Stomach (tissue), 9 donors: Measurements from ENCODE around the gene ADAMTSL4. TPM values are rescaled to one million over a fixed set of nuclear protein-coding genes. Genes with fewer than 3 reads are reported as not detected.
"Not testable (repeated sequence)": the region's sequence is repeated elsewhere in the genome, so short reads cannot be mapped to it uniquely, and the experiment has no call there.

ENCODE experiments used
- DNase-seq, 2 donors: peaks; one replicate each; pipeline versions ENCODE4 v3.0.0 to v3.0.0-alpha.2; 2013 to 2019
- H3K27ac ChIP-seq, 5 donors: fragments of 200-600 bp in 4 of 5; sonication (generic) in 4 of 5; one replicate each; pipeline ENCODE4 v1.5.1; 2013 to 2019; ENCODE audit warnings: mild to moderate bottlenecking in 1 of 5, moderate library complexity in 1 of 5
- H3K27me3 ChIP-seq, 3 donors: fragments of 200-600 bp; sonication (generic); one replicate each; pipeline ENCODE4 v1.5.1; 2017 to 2019; ENCODE audit warnings: mixed run types in 1 of 3
- H3K36me3 ChIP-seq, 4 donors: fragments of 200-600 bp; sonication (generic); 1 replicate in 3 of 4; 2 replicates in 1 of 4; pipeline ENCODE4 v1.5.1; 2016 to 2019
- H3K4me1 ChIP-seq, 4 donors: fragments of 200-600 bp; sonication (generic); one replicate each; pipeline ENCODE4 v1.5.1; 2016 to 2019
- H3K4me3 ChIP-seq, 4 donors: fragments of 200-600 bp; sonication (generic) in 3 of 4; one replicate each; pipeline ENCODE4 v1.5.1; 2016 to 2019; ENCODE audit warnings: mild to moderate bottlenecking in 1 of 4
- H3K9me3 ChIP-seq, 4 donors: fragments of 200-600 bp; sonication (generic); one replicate each; pipeline ENCODE4 v1.5.1; 2016 to 2019
- EP300 ChIP-seq: sonication (generic); formaldehyde crosslinking; IDR thresholded peaks from one replicate; pipeline ENCODE4 v1.6.1; 2017; ENCODE audit warnings: antibody characterized with exemption
- POLR2A ChIP-seq, 4 donors: fragments of 450-650 bp; IDR thresholded peaks; one replicate each; pipeline ENCODE4 v1.6.1; 2016; ENCODE audit warnings: antibody characterized with exemption in 4 of 4, control low read depth in 2 of 4, mild to moderate bottlenecking in 1 of 4, moderate library complexity in 1 of 4
- POLR2AphosphoS5 ChIP-seq, 3 donors: sonication (generic); formaldehyde crosslinking; IDR thresholded peaks; one replicate each; pipeline ENCODE4 v1.6.1; 2016; ENCODE audit warnings: antibody characterized with exemption in 3 of 3
- WGBS, 5 donors: extraction: QIAGEN DNeasy Blood & Tissue Kit in 3 of 5; methylation state at CpG; one replicate each; pipeline versions ENCODE4 v1.1.5 to v1.1.7; 2013 to 2018; 5-methylcytosine and 5-hydroxymethylcytosine counted together
- intact Hi-C: fragments of 100-400 bp; cut with DNase I; formaldehyde crosslinking; loops from one replicate; pipeline ENCODE4 v1.15.1; 2023; ENCODE audit warnings: low total_unique reads
- polyA plus RNA-seq, 3 donors: library from polyadenylated mRNA; stranded (reverse); fragments of 200-250 nt; gene quantifications; one replicate each; pipeline ENCODE4 v1.2.3, GENCODE V29; 2013
- small RNA-seq, 4 donors: library from RNA; depleted of rRNA; stranded (forward); fragments of <200 nt; gene quantifications; one replicate each; pipeline ENCODE3, GENCODE V24; 2016
- total RNA-seq, 5 donors: library from RNA; depleted of rRNA; stranded (reverse); fragments of >200 nt; gene quantifications; one replicate each; pipeline versions ENCODE4 v1.1.0 to v1.2.3, GENCODE V29; 2014 to 2016
- TF ChIP-seq, protein P1 (sequence below), 7 experiments: fragments of 450-650 bp in 4 of 7; fragments of 200-600 bp in 3 of 7; sonication (generic) in 3 of 7; IDR thresholded peaks; one replicate each; pipeline ENCODE4 v1.5.1; 2016 to 2019; ENCODE audit warnings: antibody characterized with exemption in 7 of 7, control low read depth in 2 of 7, mild to moderate bottlenecking in 1 of 7
- donor health status: healthy with polysubstance abuse.
- donor health status: Bipolar disorder and iron deficiency.
- donor health status: healthy.

Gene ADAMTSL4
- total and polyA plus RNA-seq, 8 donors = 4.9 to 54.2 (median 10.2) TPM

DNA sequence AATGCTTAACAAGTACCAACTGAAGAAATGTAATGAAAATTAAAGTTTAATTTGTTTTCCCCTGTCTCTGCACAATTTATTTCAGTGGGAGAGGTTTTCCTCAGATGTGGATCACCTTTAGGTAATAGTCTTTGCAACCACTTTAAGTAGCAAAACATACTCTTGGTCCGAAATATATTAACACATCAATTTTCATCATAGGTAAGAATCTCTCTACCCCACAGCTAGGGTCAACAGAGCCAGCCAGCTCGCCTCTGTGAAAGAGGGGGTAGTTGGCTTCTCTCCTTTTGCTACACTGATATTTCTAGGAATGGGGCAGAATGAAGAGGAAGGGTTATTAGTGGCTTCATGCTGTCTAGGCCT is 55.0 kb downstream of the ADAMTSL4 start:
- no peak for TF ChIP-seq EP300
- TF ChIP-seq POLR2A (IDR thresholded peaks at IDR 0.05) = no peak
- TF ChIP-seq POLR2AphosphoS5 (IDR thresholded peaks at IDR 0.05) = no peak
- TF ChIP-seq, protein P1, sequence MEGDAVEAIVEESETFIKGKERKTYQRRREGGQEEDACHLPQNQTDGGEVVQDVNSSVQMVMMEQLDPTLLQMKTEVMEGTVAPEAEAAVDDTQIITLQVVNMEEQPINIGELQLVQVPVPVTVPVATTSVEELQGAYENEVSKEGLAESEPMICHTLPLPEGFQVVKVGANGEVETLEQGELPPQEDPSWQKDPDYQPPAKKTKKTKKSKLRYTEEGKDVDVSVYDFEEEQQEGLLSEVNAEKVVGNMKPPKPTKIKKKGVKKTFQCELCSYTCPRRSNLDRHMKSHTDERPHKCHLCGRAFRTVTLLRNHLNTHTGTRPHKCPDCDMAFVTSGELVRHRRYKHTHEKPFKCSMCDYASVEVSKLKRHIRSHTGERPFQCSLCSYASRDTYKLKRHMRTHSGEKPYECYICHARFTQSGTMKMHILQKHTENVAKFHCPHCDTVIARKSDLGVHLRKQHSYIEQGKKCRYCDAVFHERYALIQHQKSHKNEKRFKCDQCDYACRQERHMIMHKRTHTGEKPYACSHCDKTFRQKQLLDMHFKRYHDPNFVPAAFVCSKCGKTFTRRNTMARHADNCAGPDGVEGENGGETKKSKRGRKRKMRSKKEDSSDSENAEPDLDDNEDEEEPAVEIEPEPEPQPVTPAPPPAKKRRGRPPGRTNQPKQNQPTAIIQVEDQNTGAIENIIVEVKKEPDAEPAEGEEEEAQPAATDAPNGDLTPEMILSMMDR (IDR thresholded peaks at IDR 0.05) = no peak
- Histone ChIP-seq H3K36me3 (peaks cover 0 to 21% (median 18%) of the 10 kb centered on the region in 4 donors), H3K4me3 (no peak overlapping the region), H3K9me3 (no peaks in the 10 kb centered on the region), H3K27ac (peak overlapping the region; percentile 25 to 89 (median 77)), H3K4me1 (peaks cover 8 to 17% (median 13%) of the 10 kb centered on the region in 4 donors), H3K27me3 (no peaks in the 10 kb centered on the region)
- WGBS, 5 donors = 96 to 100% (median 99%) methylated on average over 2 of the region's 2 CpGs
- no peak for DNase-seq
- intact Hi-C loops = no loop called here

DNA sequence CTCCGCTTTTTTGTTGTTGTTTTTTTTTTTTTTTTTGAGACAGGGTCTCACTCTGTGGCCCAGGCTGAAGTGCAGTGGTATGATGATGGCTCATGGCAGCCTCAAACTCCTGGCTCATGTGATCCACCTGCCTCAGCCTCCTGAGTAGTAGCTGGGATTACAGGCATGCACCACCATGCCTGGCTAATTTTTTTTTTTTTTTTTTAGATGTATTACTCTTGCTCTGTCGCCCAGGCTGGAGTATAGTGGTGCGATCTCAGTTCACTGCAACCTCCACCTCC is 56.2 kb downstream of the ADAMTSL4 start:
- H3K4me1 ChIP-seq = peaks cover 14 to 29% (median 22%) of the 10 kb centered on the region in 4 donors
- intact Hi-C loops, H3K4me3 ChIP-seq, H3K9me3 ChIP-seq, DNase-seq, H3K27me3 ChIP-seq: not testable (repeated sequence)
- peak overlapping the region in 4 of 5 donors; percentile 72 to 89 (median 80) for H3K27ac ChIP-seq
- peaks cover 0 to 12% (median 8%) of the 10 kb centered on the region in 4 donors for H3K36me3 ChIP-seq
- WGBS, 5 donors = 90 to 100% (median 97%) methylated on average over 3 of the region's 3 CpGs

DNA sequence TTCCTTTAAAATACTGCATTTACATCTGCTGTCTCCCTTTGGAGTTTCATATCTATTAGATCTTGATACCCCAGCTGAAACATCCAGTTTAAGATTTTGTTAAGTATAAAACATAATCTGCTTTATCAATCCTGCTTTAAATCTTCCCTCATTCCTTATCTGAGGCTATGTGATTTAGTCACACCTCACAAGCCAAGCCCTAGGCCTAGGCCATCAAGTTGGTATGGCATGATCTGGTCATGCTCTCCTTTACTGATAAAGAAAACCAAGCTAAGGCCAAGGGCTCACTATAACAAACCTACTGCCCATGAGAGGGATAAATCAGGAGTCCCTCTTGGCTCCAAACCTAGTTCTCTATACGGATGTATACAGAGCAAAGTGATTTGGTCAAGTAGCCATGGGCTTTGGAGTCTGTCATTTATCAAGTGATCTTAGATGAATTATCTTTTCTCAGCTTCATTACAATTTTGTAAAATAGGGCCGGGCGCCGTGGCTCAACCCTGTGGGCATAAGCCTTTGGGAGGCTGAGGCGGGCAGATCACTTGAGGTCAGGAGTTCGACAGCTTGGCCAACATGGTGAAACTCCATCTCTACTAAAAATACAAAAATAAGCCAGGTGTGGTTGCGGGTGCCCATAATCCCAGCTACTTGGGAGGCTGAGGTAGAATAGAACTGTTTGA is 57.4 kb downstream of the ADAMTSL4 start:
- peaks cover 0 to 5% (median 2%) of the 10 kb centered on the region in 4 donors for H3K36me3 ChIP-seq
- H3K27ac ChIP-seq = peak overlapping the region in 2 of 5 donors; percentile 8 to 84
- no peaks in the 10 kb centered on the region for H3K27me3 ChIP-seq
- H3K9me3 ChIP-seq = no peaks in the 10 kb centered on the region
- no peak for DNase-seq
- TF ChIP-seq, protein P1 (IDR thresholded peaks at IDR 0.05) = no peak
- TF ChIP-seq POLR2AphosphoS5 (IDR thresholded peaks at IDR 0.05) = no peak
- no peak for TF ChIP-seq POLR2A (IDR thresholded peaks at IDR 0.05)
- TF ChIP-seq EP300 = no peak
- 93 to 97% (median 96%) methylated on average over 7 of the region's 7 CpGs for WGBS, 5 donors
- intact Hi-C loops = no loop called here
- no peak overlapping the region for H3K4me3 ChIP-seq
- peaks cover 21 to 41% (median 34%) of the 10 kb centered on the region in 4 donors for H3K4me1 ChIP-seq

DNA sequence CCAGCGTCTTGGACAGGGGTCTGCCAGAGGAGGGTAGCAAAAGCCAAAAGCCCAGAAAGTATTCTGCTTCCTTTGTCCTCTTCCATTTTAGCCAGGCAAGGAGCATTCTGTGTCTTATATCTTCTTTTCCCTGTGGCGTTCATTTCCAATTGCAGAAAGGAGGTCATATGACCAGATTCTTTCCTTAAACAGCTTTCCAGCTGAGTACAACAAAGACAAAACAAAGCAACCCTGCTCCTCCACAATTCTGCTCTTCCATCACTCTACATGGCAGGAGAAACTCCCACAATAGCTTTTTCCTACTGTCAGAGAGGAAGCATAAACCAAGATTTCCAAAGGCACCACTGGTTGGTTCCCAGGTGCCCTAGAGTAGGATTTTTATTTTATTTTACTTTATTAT is 60.5 kb downstream of the ADAMTSL4 start:
- 53 to 76% (median 67%) methylated on average over 2 of the region's 2 CpGs for WGBS, 5 donors
- peaks cover 0 to 10% (median 5%) of the 10 kb centered on the region in 4 donors for H3K36me3 ChIP-seq
- no peaks in the 10 kb centered on the region for H3K9me3 ChIP-seq
- peak overlapping the region in 4 of 5 donors; percentile 86 to 89 (median 88) for H3K27ac ChIP-seq
- no peaks in the 10 kb centered on the region for H3K27me3 ChIP-seq
- peak in 1 of 2 donors; percentile 50 for DNase-seq
- intact Hi-C loops = no loop called here
- no peak for TF ChIP-seq POLR2A (IDR thresholded peaks at IDR 0.05)
- TF ChIP-seq POLR2AphosphoS5 (IDR thresholded peaks at IDR 0.05) = no peak
- TF ChIP-seq, protein P1 (IDR thresholded peaks at IDR 0.05) = no peak
- TF ChIP-seq EP300 = no peak
- no peak overlapping the region for H3K4me3 ChIP-seq
- peaks cover 41 to 65% (median 60%) of the 10 kb centered on the region in 4 donors for H3K4me1 ChIP-seq

Small RNA genes lying within 50 kb of the gene (small RNA-seq; reads per million reads assigned to genes)
- gene MIR4257 = 0 reads per million in 4 donors
- gene RF00015 = 0 reads per million in 4 donors
- gene RF00561 = 0 to 0.10 (median 0) reads per million in 4 donors
- 0 to 0.08 (median 0) reads per million in 4 donors for gene RN7SL473P
- 0 to 0.10 (median 0) reads per million in 4 donors for gene RN7SL600P

Other genes starting within 250 kb of the ADAMTSL4 start
- gene PRPF3, start 227.9 kb upstream of the ADAMTSL4 start, total RNA-seq = 10 to 100 TPM; 40.3 to 99.1 (median 75.3) TPM
- 10 to 100 TPM; 14.5 to 35.3 (median 25.7) TPM for gene PRPF3, start 227.9 kb upstream of the ADAMTSL4 start, polyA plus RNA-seq
- 10 to 100 TPM in 4 of 5 donors, 1 to 10 TPM in 1; 8.1 to 41.4 (median 20.9) TPM for gene RPRD2, start 185.3 kb upstream of the ADAMTSL4 start, total RNA-seq
- gene RPRD2, start 185.3 kb upstream of the ADAMTSL4 start, polyA plus RNA-seq = 1 to 10 TPM; 4.5 to 5.2 (median 4.6) TPM
- gene TARS2, start 62.0 kb upstream of the ADAMTSL4 start, total RNA-seq = 10 to 100 TPM in 2 of 5 donors, 1 to 10 TPM in 3; 3.5 to 46.2 (median 5.8) TPM
- 10 to 100 TPM in 2 of 3 donors, 1 to 10 TPM in 1; 9.6 to 14.8 (median 12.4) TPM for gene TARS2, start 62.0 kb upstream of the ADAMTSL4 start, polyA plus RNA-seq
- gene ECM1, start 41.3 kb upstream of the ADAMTSL4 start, total RNA-seq = 10 to 100 TPM in 2 of 5 donors, 1 to 10 TPM in 3; 1.7 to 29.3 (median 6.5) TPM
- gene ECM1, start 41.3 kb upstream of the ADAMTSL4 start, polyA plus RNA-seq = 100 to 1,000 TPM in 1 of 3 donors, 1 to 10 TPM in 2; 3.1 to 345 (median 6.8) TPM
- not detected for gene FALEC, start 33.7 kb upstream of the ADAMTSL4 start, total RNA-seq
- under 1 TPM in 1 of 3 donors, not detected in 2; 0.93 TPM for gene FALEC, start 33.7 kb upstream of the ADAMTSL4 start, polyA plus RNA-seq
- 100 to 1,000 TPM in 4 of 5 donors, 10 to 100 TPM in 1; 87.5 to 330 (median 142) TPM for gene MCL1, start 30.2 kb downstream of the ADAMTSL4 start, total RNA-seq
- gene MCL1, start 30.2 kb downstream of the ADAMTSL4 start, polyA plus RNA-seq = 100 to 1,000 TPM in 2 of 3 donors, 10 to 100 TPM in 1; 77.7 to 127 (median 115) TPM
- gene ENSA, start 80.2 kb downstream of the ADAMTSL4 start, total RNA-seq = 100 to 1,000 TPM; 106 to 349 (median 133) TPM
- 100 to 1,000 TPM; 119 to 207 (median 150) TPM for gene ENSA, start 80.2 kb downstream of the ADAMTSL4 start, polyA plus RNA-seq
- gene GOLPH3L, start 147.7 kb downstream of the ADAMTSL4 start, total RNA-seq = 10 to 100 TPM; 13.4 to 33.4 (median 16.8) TPM
- 10 to 100 TPM; 13.2 to 30.9 (median 18.6) TPM for gene GOLPH3L, start 147.7 kb downstream of the ADAMTSL4 start, polyA plus RNA-seq
- gene HORMAD1, start 171.5 kb downstream of the ADAMTSL4 start, total RNA-seq = 10 to 100 TPM in 1 of 5 donors, under 1 TPM in 1, not detected in 3; 0.55 to 37.1 TPM
- under 1 TPM in 1 of 3 donors, not detected in 2; 0.13 TPM for gene HORMAD1, start 171.5 kb downstream of the ADAMTSL4 start, polyA plus RNA-seq
- gene CTSS, start 216.4 kb downstream of the ADAMTSL4 start, total RNA-seq = 100 to 1,000 TPM in 2 of 5 donors, 10 to 100 TPM in 2, 1 to 10 TPM in 1; 5.8 to 194 (median 54.8) TPM
- 10 to 100 TPM; 16.2 to 39.9 (median 17.7) TPM for gene CTSS, start 216.4 kb downstream of the ADAMTSL4 start, polyA plus RNA-seq